Heart right ventricle (tissue), 16 donors: ENCODE data around the gene UBL3. TPM values are rescaled to one million over a fixed set of nuclear protein-coding genes. Genes with fewer than 3 reads are reported as not detected.

ENCODE experiments used
- ATAC-seq, 8 donors: fragments of 200-7000 bp; cut with Tn5 transposase; one replicate each; pipeline ENCODE4 v1.9.1; 2020; ENCODE audit warnings: mild to moderate bottlenecking in 8 of 8, moderate library complexity in 8 of 8, moderate number of reproducible peaks in 1 of 8
- DNase-seq, 2 donors: peaks; one replicate each; pipeline ENCODE4 v3.0.0-alpha.2; 2020
- H3K27ac ChIP-seq, 10 donors: fragments of 200-600 bp; sonication (generic) in 2 of 10; one replicate each; pipeline versions ENCODE4 v1.5.0 to v1.8.0; 2020 to 2022; ENCODE audit warnings: mild to moderate bottlenecking in 3 of 10
- H3K27me3 ChIP-seq, 7 donors: fragments of 200-600 bp; one replicate each; pipeline ENCODE4 v1.8.0; 2021 to 2022; ENCODE audit warnings: mild to moderate bottlenecking in 2 of 7
- H3K36me3 ChIP-seq, 9 donors: fragments of 200-600 bp; sonication (generic) in 1 of 9; one replicate each; pipeline versions ENCODE4 v1.5.0 to v1.8.0; 2020 to 2022; ENCODE audit warnings: mild to moderate bottlenecking in 2 of 9
- H3K4me1 ChIP-seq, 9 donors: fragments of 200-600 bp; sonication (generic) in 1 of 9; one replicate each; pipeline versions ENCODE4 v1.5.0 to v1.8.0; 2020 to 2022; ENCODE audit warnings: mild to moderate bottlenecking in 4 of 9
- H3K4me3 ChIP-seq, 10 donors: fragments of 200-600 bp; sonication (generic) in 2 of 10; one replicate each; pipeline versions ENCODE4 v1.5.0 to v1.8.0; 2020 to 2022; ENCODE audit warnings: mild to moderate bottlenecking in 7 of 10, moderate library complexity in 2 of 10
- H3K9me3 ChIP-seq, 11 donors: fragments of 200-600 bp in 10 of 11; sonication (generic) in 2 of 11; one replicate each; pipeline versions ENCODE4 v1.5.0 to v1.8.0; 2013 to 2022; ENCODE audit warnings: mild to moderate bottlenecking in 2 of 11, control low read depth in 1 of 11, moderate library complexity in 1 of 11
- CTCF ChIP-seq, 9 donors: fragments of 200-600 bp; sonication (generic) in 2 of 9; IDR thresholded peaks; one replicate each; pipeline versions ENCODE4 v1.5.0 to v1.8.0; 2021 to 2022; ENCODE audit warnings: antibody characterized with exemption in 9 of 9, mild to moderate bottlenecking in 5 of 9, moderate library complexity in 1 of 9
- WGBS, 2 donors: extraction: QIAGEN DNeasy Blood & Tissue Kit; methylation state at CpG; one replicate each; pipeline ENCODE4 v1.1.7; 2013; ENCODE audit warnings: inconsistent platforms in 1 of 2; 5-methylcytosine and 5-hydroxymethylcytosine counted together
- intact Hi-C, 10 donors: fragments of 100-400 bp; cut with DNase I; formaldehyde crosslinking; loops; one replicate each; pipeline versions ENCODE4 v1.11.1 to v1.14.2; 2022
- polyA plus RNA-seq, 2 donors: library from polyadenylated mRNA; stranded (reverse); fragments of 200-250 nt; gene quantifications; one replicate each; pipeline ENCODE4 v1.2.3, GENCODE V29; 2013
- total RNA-seq, 10 donors: library from RNA; stranded (reverse); fragmentation: NEBNext Ultra II Directional in 3 of 10; extraction: Animal tissue kit (Norgen Biotek cat#: 25700) in 3 of 10; gene quantifications; one replicate each; pipeline versions ENCODE4 v1.2.1 to v1.2.4, GENCODE V29; 2021 to 2023
- donor health status: Arrhythmogenic right ventricular cardiomyopathy.
- donor health status: ischemic (EF 13 %, LVEDD 7.1; RV severe dilation, severe dysfunction).
- donor health status: healthy with polysubstance abuse.
- donor health status: DM: no; HTN: yes; CAD: no.
- donor health status: DM: no; HTN: no; CAD: no.
- donor health status: ischemic (EF 25% LVEDD 6.9; RV normal size, moderate dysfunction).
- donor health status: ischemic (EF 25% LVEDD 5.7; RV mildly dilated, moderate dysfunction).
- donor health status: healthy.
- donor health status: DM: yes; HTN: yes; CAD: no.
- donor health status: Ischemic cardiomyopathy.
- donor health status: ischemic (EF 35%, LVEDD 5.7; RV mildly dilated, moderate dysfunction).
- donor health status: nonischemic (EF 11% LVEDD 7.7; RV severe dilation, severe dysfunction).
- donor health status: DM: yes; HTN: yes; CAD: no.
- donor health status: PGD.
- donor health status: ischemic (EF 29% LVEDD 5.4; RV normal size, mild dysfunction).
- donor health status: nonischemic (EF 23%, LVEDD 6.1; RV moderate dilation, normal function).

The UBL3 gene
- total and polyA plus RNA-seq, 12 donors, result 6.7 to 24.3 (median 20.8) TPM

DNA sequence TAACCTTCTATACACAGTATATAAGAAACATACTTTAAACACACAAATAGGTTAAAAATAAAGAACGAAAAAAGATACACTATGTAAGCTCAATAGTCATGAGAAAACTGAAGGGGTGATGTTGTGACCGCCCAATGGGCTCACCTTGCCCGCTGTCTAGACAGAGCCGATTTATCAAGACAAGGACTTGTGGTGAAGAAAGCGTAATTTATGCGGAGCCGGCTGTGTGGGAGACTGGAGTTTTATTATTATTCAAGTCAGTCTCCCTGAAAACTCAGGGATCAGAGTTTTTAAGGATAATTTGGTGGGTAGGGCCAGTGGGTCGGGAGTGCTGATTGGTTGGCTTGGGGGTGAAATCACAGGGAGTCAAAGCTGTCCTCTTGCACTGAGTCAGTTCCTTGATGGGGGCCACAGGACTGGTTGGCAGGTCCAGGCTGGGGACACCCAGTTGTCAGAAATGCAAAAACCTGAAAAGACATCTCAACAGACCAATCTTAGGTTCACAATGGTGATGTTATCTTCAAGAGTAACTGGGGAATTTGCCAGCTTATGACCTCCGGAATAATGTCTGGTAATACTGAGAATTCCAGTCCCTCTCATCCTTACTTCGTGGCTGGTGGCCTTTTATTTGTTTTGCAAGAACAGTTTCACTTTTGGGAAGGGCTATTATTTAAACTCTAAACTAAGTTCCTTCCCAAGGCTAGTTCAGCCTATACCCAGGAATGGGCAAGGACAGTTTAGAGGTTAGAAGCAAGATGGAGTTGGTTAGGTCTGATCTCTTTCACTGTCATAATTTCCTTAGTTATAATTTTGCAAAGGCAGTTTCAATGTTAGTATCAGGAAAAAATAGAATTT is 96.6 kb downstream of the UBL3 start:
- H3K4me3 ChIP-seq, result no peak overlapping the region
- no peaks in the 10 kb centered on the region for H3K27me3 ChIP-seq
- TF ChIP-seq CTCF (IDR thresholded peaks at IDR 0.05), result no peak
- no peaks in the 10 kb centered on the region for H3K4me1 ChIP-seq
- intact Hi-C loops, result no loop called here
- WGBS, 2 donors, result 78 to 81% methylated on average over 10 of the region's 10 CpGs
- DNase-seq, result no peak
- no peak overlapping the region for H3K27ac ChIP-seq
- H3K36me3 ChIP-seq, result no peaks in the 10 kb centered on the region
- no peaks in the 10 kb centered on the region for H3K9me3 ChIP-seq
- no peak for ATAC-seq

GRCh38 chr13:29752175-29752574 is 98.2 kb downstream of the UBL3 start:
- ATAC-seq, result peak in 1 of 8 donors; percentile 54

GRCh38 chr13:29750183-29750530 is 100.3 kb downstream of the UBL3 start:
- Histone ChIP-seq H3K4me3 (no peak overlapping the region), H3K27me3 (peaks cover 0 to 7% (median 0%) of the 10 kb centered on the region in 7 donors), H3K36me3 (no peaks in the 10 kb centered on the region), H3K4me1 (no peaks in the 10 kb centered on the region), H3K27ac (no peak overlapping the region), H3K9me3 (no peaks in the 10 kb centered on the region)
- no peak for TF ChIP-seq CTCF (IDR thresholded peaks at IDR 0.05)
- DNase-seq, result no peak
- WGBS, 2 donors, result 67 to 76% methylated on average over 5 of the region's 5 CpGs
- intact Hi-C loops, result no loop called here
- no peak for ATAC-seq

More at GRCh38 chr13:29752175-29752574, 98.2 kb downstream of the UBL3 start:
- no peaks in the 10 kb centered on the region for H3K4me1 ChIP-seq
- no peak for TF ChIP-seq CTCF (IDR thresholded peaks at IDR 0.05)
- no peaks in the 10 kb centered on the region for H3K9me3 ChIP-seq
- no peaks in the 10 kb centered on the region for H3K36me3 ChIP-seq
- H3K27me3 ChIP-seq, result no peaks in the 10 kb centered on the region
- intact Hi-C loops, result no loop called here
- WGBS, 2 donors, result 76 to 83% methylated on average over 4 of the region's 4 CpGs
- no peak overlapping the region for H3K4me3 ChIP-seq
- H3K27ac ChIP-seq, result no peak overlapping the region
- DNase-seq, result no peak

GRCh38 chr13:29749401-29750182 is 100.8 kb downstream of the UBL3 start:
- no peaks in the 10 kb centered on the region for H3K4me1 ChIP-seq
- no peak for TF ChIP-seq CTCF (IDR thresholded peaks at IDR 0.05)
- H3K27me3 ChIP-seq, result peaks cover 0 to 7% (median 0%) of the 10 kb centered on the region in 7 donors
- H3K36me3 ChIP-seq, result no peaks in the 10 kb centered on the region
- intact Hi-C loops, result no loop called here
- DNase-seq (no peak), ATAC-seq (no peak)
- H3K27ac ChIP-seq, result no peak overlapping the region
- H3K4me3 ChIP-seq, result no peak overlapping the region
- 80 to 88% methylated on average over 6 of the region's 6 CpGs for WGBS, 2 donors
- H3K9me3 ChIP-seq, result no peaks in the 10 kb centered on the region
